Colonic mucosa (tissue), 4 donors: ENCODE results near the gene CCDC47. TPM values are rescaled to one million over a fixed set of nuclear protein-coding genes. Genes with fewer than 3 reads are reported as not detected.

Experiments used
- DNase-seq: peaks from one replicate; pipeline ENCODE4 v3.0.0-alpha.2; 2020
- H3K27ac ChIP-seq: fragments of 200-600 bp; one replicate; pipeline ENCODE4 v1.8.0; 2021
- H3K27me3 ChIP-seq: fragments of 200-600 bp; one replicate; pipeline ENCODE4 v1.8.0; 2021
- H3K36me3 ChIP-seq: fragments of 200-600 bp; one replicate; pipeline ENCODE4 v1.8.0; 2021
- H3K4me1 ChIP-seq: fragments of 200-600 bp; one replicate; pipeline ENCODE4 v1.8.0; 2021; ENCODE audit warnings: mild to moderate bottlenecking
- H3K4me3 ChIP-seq: fragments of 200-600 bp; one replicate; pipeline ENCODE4 v1.8.0; 2021
- H3K9ac ChIP-seq, 2 donors: one replicate each; pipeline ENCODE4 v1.7.0; 2013; ENCODE audit warnings: control low read depth in 2 of 2, low read depth in 2 of 2, low read length in 2 of 2
- H3K9me3 ChIP-seq: fragments of 200-600 bp; one replicate; pipeline ENCODE4 v1.8.0; 2021
- intact Hi-C: fragments of 100-400 bp; cut with DNase I; formaldehyde crosslinking; loops from one replicate; pipeline ENCODE4 v1.14.1; 2022
- total RNA-seq, 2 donors: library from RNA; stranded (reverse); fragmentation: NEBNext Ultra II Directional in 1 of 2; extraction: Animal tissue kit (Norgen Biotek cat#: 25700) in 1 of 2; gene quantifications; one replicate each; pipeline ENCODE4 v1.2.1, GENCODE V29; 2021
- TF ChIP-seq, protein P1 (sequence below): fragments of 200-600 bp; IDR thresholded peaks from one replicate; pipeline ENCODE4 v1.8.0; 2022; ENCODE audit warnings: antibody characterized with exemption, mild to moderate bottlenecking
- donor health status: healthy.
- donor health status: DM: no; HTN: no; CAD: no.
- donor health status: DM: no; HTN: no; CAD: no.

The CCDC47 gene
- total RNA-seq, 2 donors from 2014 or later, result 128 to 145 TPM

DNA sequence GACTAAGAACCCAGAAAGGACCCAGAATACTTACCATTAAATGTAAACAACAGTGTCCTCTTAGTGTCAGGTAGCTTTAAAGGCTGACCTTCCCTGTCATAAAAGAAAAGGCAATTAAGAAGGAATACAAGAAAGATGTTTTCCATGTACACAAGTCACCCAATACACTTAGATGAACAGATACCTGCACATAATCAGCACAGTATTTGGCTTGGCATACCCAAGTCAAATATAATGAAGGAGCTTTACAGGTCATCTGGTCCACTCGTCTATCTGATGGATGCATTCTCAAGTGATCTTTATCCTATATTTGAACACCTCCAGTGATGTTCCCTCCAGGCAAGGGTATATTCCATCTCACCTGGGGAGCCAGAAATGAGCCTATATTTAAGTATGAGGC is 20.7 kb downstream of the CCDC47 start:
- H3K36me3 ChIP-seq, result no peaks in the 10 kb centered on the region

DNA sequence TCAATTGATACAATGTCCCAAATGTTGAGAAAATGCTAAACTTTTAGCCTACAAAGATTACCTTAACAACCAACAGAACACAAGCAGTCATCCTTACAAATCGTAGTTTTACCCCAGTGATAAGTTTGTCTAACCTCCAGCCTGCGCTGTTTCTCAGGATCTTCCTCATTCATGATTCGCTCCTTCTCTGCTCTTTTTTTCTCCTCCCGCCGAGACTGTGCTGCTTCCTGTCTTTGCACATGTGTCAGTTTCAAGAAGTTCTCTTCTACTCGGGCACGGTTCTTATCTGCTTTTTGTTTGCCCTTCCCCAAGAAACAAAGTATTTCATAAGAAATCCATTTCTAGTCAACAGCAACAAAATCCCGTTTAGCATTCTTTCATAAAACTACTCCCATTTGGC is 21.6 kb downstream of the CCDC47 start:
- H3K27ac ChIP-seq, result no peak overlapping the region
- no peaks in the 10 kb centered on the region for H3K36me3 ChIP-seq
- H3K9me3 ChIP-seq, result no peaks in the 10 kb centered on the region
- no peak overlapping the region for H3K4me3 ChIP-seq
- no peaks in the 10 kb centered on the region for H3K4me1 ChIP-seq
- H3K9ac ChIP-seq, result no peak overlapping the region
- intact Hi-C loops, result no loop called here
- no peaks in the 10 kb centered on the region for H3K27me3 ChIP-seq
- TF ChIP-seq, protein P1, sequence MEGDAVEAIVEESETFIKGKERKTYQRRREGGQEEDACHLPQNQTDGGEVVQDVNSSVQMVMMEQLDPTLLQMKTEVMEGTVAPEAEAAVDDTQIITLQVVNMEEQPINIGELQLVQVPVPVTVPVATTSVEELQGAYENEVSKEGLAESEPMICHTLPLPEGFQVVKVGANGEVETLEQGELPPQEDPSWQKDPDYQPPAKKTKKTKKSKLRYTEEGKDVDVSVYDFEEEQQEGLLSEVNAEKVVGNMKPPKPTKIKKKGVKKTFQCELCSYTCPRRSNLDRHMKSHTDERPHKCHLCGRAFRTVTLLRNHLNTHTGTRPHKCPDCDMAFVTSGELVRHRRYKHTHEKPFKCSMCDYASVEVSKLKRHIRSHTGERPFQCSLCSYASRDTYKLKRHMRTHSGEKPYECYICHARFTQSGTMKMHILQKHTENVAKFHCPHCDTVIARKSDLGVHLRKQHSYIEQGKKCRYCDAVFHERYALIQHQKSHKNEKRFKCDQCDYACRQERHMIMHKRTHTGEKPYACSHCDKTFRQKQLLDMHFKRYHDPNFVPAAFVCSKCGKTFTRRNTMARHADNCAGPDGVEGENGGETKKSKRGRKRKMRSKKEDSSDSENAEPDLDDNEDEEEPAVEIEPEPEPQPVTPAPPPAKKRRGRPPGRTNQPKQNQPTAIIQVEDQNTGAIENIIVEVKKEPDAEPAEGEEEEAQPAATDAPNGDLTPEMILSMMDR, result no peak
- DNase-seq, result no peak

More for the DNA sequence above, 20.7 kb downstream of the CCDC47 start:
- no peaks in the 10 kb centered on the region for H3K27me3 ChIP-seq
- no peaks in the 10 kb centered on the region for H3K9me3 ChIP-seq
- intact Hi-C loops, result no loop called here
- H3K4me1 ChIP-seq, result no peaks in the 10 kb centered on the region
- no peak overlapping the region for H3K4me3 ChIP-seq
- DNase-seq, result no peak
- TF ChIP-seq, protein P1, result no peak
- H3K9ac ChIP-seq, result no peak overlapping the region
- no peak overlapping the region for H3K27ac ChIP-seq

DNA sequence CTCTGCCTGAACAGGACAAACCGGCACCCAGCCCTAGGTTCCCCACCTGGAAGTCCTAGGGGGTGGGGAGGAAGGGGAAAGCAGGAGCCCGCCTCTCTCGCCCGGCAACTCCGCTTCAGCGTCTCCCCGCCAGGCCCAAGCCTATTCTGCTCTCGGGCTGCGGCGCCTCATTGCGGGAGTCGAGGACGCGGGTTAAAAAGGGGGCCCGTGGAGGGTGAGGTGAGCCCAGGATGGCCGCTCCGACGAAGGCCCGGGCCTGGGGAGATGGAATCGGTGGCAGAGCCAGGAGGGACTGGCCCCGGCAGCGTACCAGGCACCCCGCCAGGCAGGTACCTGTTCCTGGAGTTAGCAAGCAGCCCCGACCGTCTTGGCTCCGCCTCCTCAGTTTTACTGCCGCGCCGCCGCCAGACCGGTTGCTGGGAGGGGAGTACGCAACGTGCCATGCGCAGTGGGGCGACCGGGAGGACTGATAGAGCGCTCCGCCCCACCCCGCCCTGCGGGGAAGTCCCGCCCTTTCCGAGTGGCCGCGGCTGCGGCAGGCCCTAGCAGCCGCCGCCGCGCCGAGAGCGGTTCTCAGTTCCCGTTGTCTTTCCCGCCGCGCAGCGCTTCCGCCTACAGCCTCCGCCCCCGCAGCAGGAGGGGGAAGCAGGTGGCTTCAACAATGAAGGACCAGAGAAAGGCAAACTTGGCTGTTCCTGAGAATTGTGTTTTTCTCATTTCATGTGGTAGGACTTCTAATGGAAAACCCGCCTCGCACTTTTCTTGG is 31.8 kb downstream of the CCDC47 start, which contains the start of gene STRADA:
Gene STRADA (minus strand): TSS at position 392 of the 766 bp plus-strand sequence. CDS start 13,430 bp downstream, outside the sequence.
- peak; percentile 99 for DNase-seq
- H3K4me1 ChIP-seq, result no peaks in the 10 kb centered on the region
- peak within 1 kb of the TSS; percentile 98 for H3K27ac ChIP-seq
- intact Hi-C loops, result no loop called here
- H3K36me3 ChIP-seq, result peaks cover under 1% of the 10 kb centered on the region
- peak within 1 kb of the TSS; percentile 71 for H3K4me3 ChIP-seq
- no peaks in the 10 kb centered on the region for H3K27me3 ChIP-seq
- TF ChIP-seq, protein P1, result no peak
- H3K9ac ChIP-seq, result peak within 1 kb of the TSS; percentile 93
- H3K9me3 ChIP-seq, result no peaks in the 10 kb centered on the region

DNA sequence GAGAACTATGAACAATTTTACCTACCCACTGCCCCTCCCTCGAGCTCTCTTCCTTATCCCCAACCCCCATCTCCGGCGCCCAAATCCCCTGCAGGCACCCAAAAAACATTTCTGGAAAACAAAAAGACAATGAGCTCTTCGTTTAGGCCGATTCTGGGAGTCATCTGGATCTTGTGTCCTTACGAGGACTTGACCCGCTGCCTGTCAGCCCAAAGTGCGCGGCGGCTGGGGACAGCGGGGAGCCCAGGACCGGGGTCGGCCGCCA is 32.3 kb downstream of the CCDC47 start:
- no peak for DNase-seq
- Histone ChIP-seq H3K9ac (peak overlapping the region; percentile 93), H3K4me3 (peak overlapping the region; percentile 71), H3K36me3 (no peaks in the 10 kb centered on the region), H3K4me1 (no peaks in the 10 kb centered on the region), H3K27me3 (no peaks in the 10 kb centered on the region), H3K9me3 (no peaks in the 10 kb centered on the region), H3K27ac (peak overlapping the region; percentile 98)
- intact Hi-C loops, result no loop called here
- TF ChIP-seq, protein P1, result no peak

DNA sequence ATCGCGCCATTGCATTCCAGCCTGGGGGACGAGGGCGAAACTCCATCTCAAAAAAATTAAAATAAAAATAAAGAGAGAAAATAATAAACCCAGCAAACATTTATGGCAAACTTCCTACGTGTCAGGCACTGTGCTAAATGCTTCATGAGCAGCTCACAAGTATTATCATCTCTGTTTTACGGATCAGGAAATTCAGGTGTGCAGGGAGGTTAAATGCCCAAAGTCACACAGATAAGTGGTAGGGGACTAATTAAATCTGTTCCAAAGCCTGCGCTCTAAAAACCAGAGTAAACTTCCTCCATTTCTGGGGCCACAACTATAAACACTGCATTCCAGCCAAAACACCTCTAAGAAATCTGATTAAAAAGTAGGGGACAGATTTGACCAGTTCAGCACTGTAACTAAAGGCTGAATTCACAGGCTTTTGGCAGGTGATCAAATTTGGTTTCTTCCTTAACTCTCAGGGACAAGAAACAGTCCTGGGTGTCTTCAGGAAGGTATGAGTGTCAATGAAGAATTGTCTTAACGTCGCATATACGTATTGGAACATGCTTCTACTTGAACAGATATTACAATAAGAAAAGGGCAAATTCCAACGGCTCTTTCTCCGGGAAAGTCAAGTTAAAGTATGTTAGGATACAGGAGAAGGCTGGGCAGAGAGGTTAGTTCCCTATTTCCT is 32.8 kb downstream of the CCDC47 start:
- Histone ChIP-seq H3K27ac (peak overlapping the region; percentile 98), H3K4me1 (no peaks in the 10 kb centered on the region), H3K27me3 (no peaks in the 10 kb centered on the region), H3K9ac (peak overlapping the region; percentile 93), H3K4me3 (peak overlapping the region; percentile 71), H3K36me3 (no peaks in the 10 kb centered on the region), H3K9me3 (no peaks in the 10 kb centered on the region)
- intact Hi-C loops, result no loop called here
- DNase-seq, result peak; percentile 32
- TF ChIP-seq, protein P1, result no peak
